ENCODE results near the gene KRTAP19-1. TPM values are rescaled to one million over a fixed set of nuclear protein-coding genes. Genes with fewer than 3 reads are reported as not detected.

KRTAP19-1 gene
- total RNA-seq, 1 donor from 2014 or later = not detected

GRCh38 chr21:30487336-30487735 lies 7.2 kb upstream of the KRTAP19-1 start, which contains the start of gene KRTAP19-2:
TSS of gene KRTAP19-2 (minus strand) at chr21:30487436. CDS start at chr21:30487348, 88 bp downstream.
- H3K9me3 Mint-ChIP-seq (ENCODE audit: unreplicated experiment) = peaks cover 7% of the 10 kb centered on the region
- Histone ChIP-seq H2AFZ (ENCODE audit: low read depth, low read length) (no peak within 1 kb of the TSS), H3K27ac (ENCODE audit: low read depth, low read length) (no peak within 1 kb of the TSS), H3K4me1 (ENCODE audit: insufficient read depth, low read length) (no peaks in the 10 kb centered on the region), H4K20me1 (ENCODE audit: insufficient read depth, low read length) (no peaks in the 10 kb centered on the region), H3K36me3 (ENCODE audit: insufficient read depth, low read length) (no peaks in the 10 kb centered on the region), H3K79me2 (ENCODE audit: insufficient read depth, low read length) (no peaks in the 10 kb centered on the region), H3K27me3 (ENCODE audit: insufficient read depth, low read length) (no peaks in the 10 kb centered on the region), H3K4me3 (ENCODE audit: insufficient read depth, low read depth, low read length) (no peak within 1 kb of the TSS), H3K4me2 (ENCODE audit: low read length) (no peak within 1 kb of the TSS), H3K9ac (ENCODE audit: low read length) (no peak within 1 kb of the TSS), H3K9me3 (ENCODE audit: insufficient read depth, low read depth, low read length) (peaks cover 8% of the 10 kb centered on the region)
- no peaks in the 10 kb centered on the region for H3K27me3 Mint-ChIP-seq (ENCODE audit: low read depth, unreplicated experiment)
- no peak within 1 kb of the TSS for H3K4me3 Mint-ChIP-seq (ENCODE audit: unreplicated experiment)
- no peak within 1 kb of the TSS for H3K27ac Mint-ChIP-seq (ENCODE audit: unreplicated experiment)
- H3K4me1 Mint-ChIP-seq (ENCODE audit: low read depth, unreplicated experiment) = no peaks in the 10 kb centered on the region
- TF ChIP-seq CTCF (IDR thresholded peaks at IDR 0.05; ENCODE audit: insufficient read depth, low read depth, low read length) (no peak), EZH2 (IDR thresholded peaks at IDR 0.05; ENCODE audit: insufficient read depth, low read length) (no peak)
- DNase-seq (ENCODE audit: low read depth) (no peak), FAIRE-seq (no peak)
- H3K36me3 Mint-ChIP-seq (ENCODE audit: low read depth, unreplicated experiment) = no peaks in the 10 kb centered on the region

- Histone ChIP-seq H3K79me2 (ENCODE audit: insufficient read depth, low read length) (no peaks in the 10 kb centered on the region), H3K4me2 (ENCODE audit: low read length) (no peak overlapping the region), H3K9me3 (ENCODE audit: insufficient read depth, low read depth, low read length) (peaks cover 5% of the 10 kb centered on the region), H3K9ac (ENCODE audit: low read length) (no peak overlapping the region), H3K27me3 (ENCODE audit: insufficient read depth, low read length) (no peaks in the 10 kb centered on the region), H2AFZ (ENCODE audit: low read depth, low read length) (no peak overlapping the region), H3K4me1 (ENCODE audit: insufficient read depth, low read length) (no peaks in the 10 kb centered on the region), H4K20me1 (ENCODE audit: insufficient read depth, low read length) (no peaks in the 10 kb centered on the region), H3K36me3 (ENCODE audit: insufficient read depth, low read length) (no peaks in the 10 kb centered on the region), H3K4me3 (ENCODE audit: insufficient read depth, low read depth, low read length) (no peak overlapping the region), H3K27ac (ENCODE audit: low read depth, low read length) (no peak overlapping the region)
- Mint-ChIP-seq H3K4me3 (ENCODE audit: unreplicated experiment) (no peak overlapping the region), H3K4me1 (ENCODE audit: low read depth, unreplicated experiment) (no peaks in the 10 kb centered on the region), H3K36me3 (ENCODE audit: low read depth, unreplicated experiment) (no peaks in the 10 kb centered on the region), H3K27ac (ENCODE audit: unreplicated experiment) (no peak overlapping the region), H3K9me3 (ENCODE audit: unreplicated experiment) (peaks cover 7% of the 10 kb centered on the region), H3K27me3 (ENCODE audit: low read depth, unreplicated experiment) (no peaks in the 10 kb centered on the region)
- no peak for DNase-seq (ENCODE audit: low read depth)
- TF ChIP-seq EZH2 (IDR thresholded peaks at IDR 0.05; ENCODE audit: insufficient read depth, low read length) = no peak
- no peak for TF ChIP-seq CTCF (IDR thresholded peaks at IDR 0.05; ENCODE audit: insufficient read depth, low read depth, low read length)
- FAIRE-seq = no peak
These were observed 6.0 kb upstream of the KRTAP19-1 start for GRCh38 chr21:30486180-30486579.

GRCh38 chr21:30482130-30482529 lies 2.0 kb upstream of the KRTAP19-1 start:
- Histone ChIP-seq H2AFZ (ENCODE audit: low read depth, low read length) (no peak overlapping the region), H3K79me2 (ENCODE audit: insufficient read depth, low read length) (no peaks in the 10 kb centered on the region), H3K9me3 (ENCODE audit: insufficient read depth, low read depth, low read length) (peaks cover 5% of the 10 kb centered on the region), H3K36me3 (ENCODE audit: insufficient read depth, low read length) (no peaks in the 10 kb centered on the region), H3K4me1 (ENCODE audit: insufficient read depth, low read length) (no peaks in the 10 kb centered on the region), H3K27me3 (ENCODE audit: insufficient read depth, low read length) (no peaks in the 10 kb centered on the region), H3K4me3 (ENCODE audit: insufficient read depth, low read depth, low read length) (no peak overlapping the region), H4K20me1 (ENCODE audit: insufficient read depth, low read length) (no peaks in the 10 kb centered on the region), H3K27ac (ENCODE audit: low read depth, low read length) (no peak overlapping the region), H3K4me2 (ENCODE audit: low read length) (no peak overlapping the region), H3K9ac (ENCODE audit: low read length) (no peak overlapping the region)
- Mint-ChIP-seq H3K27me3 (ENCODE audit: low read depth, unreplicated experiment) (no peaks in the 10 kb centered on the region), H3K27ac (ENCODE audit: unreplicated experiment) (no peak overlapping the region), H3K9me3 (ENCODE audit: unreplicated experiment) (peaks cover 7% of the 10 kb centered on the region), H3K36me3 (ENCODE audit: low read depth, unreplicated experiment) (no peaks in the 10 kb centered on the region), H3K4me3 (ENCODE audit: unreplicated experiment) (no peak overlapping the region), H3K4me1 (ENCODE audit: low read depth, unreplicated experiment) (peaks cover 1% of the 10 kb centered on the region)
- no peak for DNase-seq (ENCODE audit: low read depth)
- TF ChIP-seq EZH2 (IDR thresholded peaks at IDR 0.05; ENCODE audit: insufficient read depth, low read length) (no peak), CTCF (IDR thresholded peaks at IDR 0.05; ENCODE audit: insufficient read depth, low read depth, low read length) (no peak)
- no peak for FAIRE-seq

Data from astrocyte (in vitro differentiated cells and primary cell).